ENCODE results near the gene CTCF.

CTCF gene

DNA sequence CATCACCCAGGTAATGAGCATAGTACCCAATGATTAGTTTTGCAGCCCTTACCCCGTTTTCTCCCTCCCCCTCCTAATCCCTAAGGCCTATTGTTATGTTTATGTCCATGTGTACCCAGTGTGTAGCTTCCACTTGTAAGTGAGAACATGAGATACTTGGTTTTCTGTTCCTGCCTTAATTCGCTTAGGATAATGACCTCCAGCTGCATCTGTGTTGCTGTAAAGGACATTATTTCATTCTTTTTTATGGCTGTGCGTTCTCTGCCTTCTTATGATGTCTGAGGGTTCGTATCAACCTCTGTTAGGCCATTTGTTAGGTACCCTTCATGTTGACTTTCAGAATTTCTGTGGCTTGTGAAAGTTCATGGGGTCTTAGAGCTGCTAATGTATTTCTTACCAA lies 31.0 kb downstream of the CTCF start:
- TF ChIP-seq NFIC (IDR thresholded peaks at IDR 0.05) (no peak), TEAD4 (IDR thresholded peaks at IDR 0.05) (no peak), EP300 (IDR thresholded peaks at IDR 0.05; ENCODE audit: borderline replicate concordance) (no peak), EGR1 (IDR thresholded peaks at IDR 0.05) (no peak), TAF1 (IDR thresholded peaks at IDR 0.05; ENCODE audit: low read depth) (no peak), CREB1 (IDR thresholded peaks at IDR 0.05; ENCODE audit: low read depth) (no peak)
- TF ChIP-seq, protein P1, sequence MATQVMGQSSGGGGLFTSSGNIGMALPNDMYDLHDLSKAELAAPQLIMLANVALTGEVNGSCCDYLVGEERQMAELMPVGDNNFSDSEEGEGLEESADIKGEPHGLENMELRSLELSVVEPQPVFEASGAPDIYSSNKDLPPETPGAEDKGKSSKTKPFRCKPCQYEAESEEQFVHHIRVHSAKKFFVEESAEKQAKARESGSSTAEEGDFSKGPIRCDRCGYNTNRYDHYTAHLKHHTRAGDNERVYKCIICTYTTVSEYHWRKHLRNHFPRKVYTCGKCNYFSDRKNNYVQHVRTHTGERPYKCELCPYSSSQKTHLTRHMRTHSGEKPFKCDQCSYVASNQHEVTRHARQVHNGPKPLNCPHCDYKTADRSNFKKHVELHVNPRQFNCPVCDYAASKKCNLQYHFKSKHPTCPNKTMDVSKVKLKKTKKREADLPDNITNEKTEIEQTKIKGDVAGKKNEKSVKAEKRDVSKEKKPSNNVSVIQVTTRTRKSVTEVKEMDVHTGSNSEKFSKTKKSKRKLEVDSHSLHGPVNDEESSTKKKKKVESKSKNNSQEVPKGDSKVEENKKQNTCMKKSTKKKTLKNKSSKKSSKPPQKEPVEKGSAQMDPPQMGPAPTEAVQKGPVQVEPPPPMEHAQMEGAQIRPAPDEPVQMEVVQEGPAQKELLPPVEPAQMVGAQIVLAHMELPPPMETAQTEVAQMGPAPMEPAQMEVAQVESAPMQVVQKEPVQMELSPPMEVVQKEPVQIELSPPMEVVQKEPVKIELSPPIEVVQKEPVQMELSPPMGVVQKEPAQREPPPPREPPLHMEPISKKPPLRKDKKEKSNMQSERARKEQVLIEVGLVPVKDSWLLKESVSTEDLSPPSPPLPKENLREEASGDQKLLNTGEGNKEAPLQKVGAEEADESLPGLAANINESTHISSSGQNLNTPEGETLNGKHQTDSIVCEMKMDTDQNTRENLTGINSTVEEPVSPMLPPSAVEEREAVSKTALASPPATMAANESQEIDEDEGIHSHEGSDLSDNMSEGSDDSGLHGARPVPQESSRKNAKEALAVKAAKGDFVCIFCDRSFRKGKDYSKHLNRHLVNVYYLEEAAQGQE (IDR thresholded peaks at IDR 0.05; ENCODE audit: low read depth) = no peak
- TF ChIP-seq, protein P2, sequence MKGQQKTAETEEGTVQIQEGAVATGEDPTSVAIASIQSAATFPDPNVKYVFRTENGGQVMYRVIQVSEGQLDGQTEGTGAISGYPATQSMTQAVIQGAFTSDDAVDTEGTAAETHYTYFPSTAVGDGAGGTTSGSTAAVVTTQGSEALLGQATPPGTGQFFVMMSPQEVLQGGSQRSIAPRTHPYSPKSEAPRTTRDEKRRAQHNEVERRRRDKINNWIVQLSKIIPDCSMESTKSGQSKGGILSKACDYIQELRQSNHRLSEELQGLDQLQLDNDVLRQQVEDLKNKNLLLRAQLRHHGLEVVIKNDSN (IDR thresholded peaks at IDR 0.05) = no peak
- TF ChIP-seq, protein P3, sequence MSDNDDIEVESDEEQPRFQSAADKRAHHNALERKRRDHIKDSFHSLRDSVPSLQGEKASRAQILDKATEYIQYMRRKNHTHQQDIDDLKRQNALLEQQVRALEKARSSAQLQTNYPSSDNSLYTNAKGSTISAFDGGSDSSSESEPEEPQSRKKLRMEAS (IDR thresholded peaks at IDR 0.05) = no peak

DNA sequence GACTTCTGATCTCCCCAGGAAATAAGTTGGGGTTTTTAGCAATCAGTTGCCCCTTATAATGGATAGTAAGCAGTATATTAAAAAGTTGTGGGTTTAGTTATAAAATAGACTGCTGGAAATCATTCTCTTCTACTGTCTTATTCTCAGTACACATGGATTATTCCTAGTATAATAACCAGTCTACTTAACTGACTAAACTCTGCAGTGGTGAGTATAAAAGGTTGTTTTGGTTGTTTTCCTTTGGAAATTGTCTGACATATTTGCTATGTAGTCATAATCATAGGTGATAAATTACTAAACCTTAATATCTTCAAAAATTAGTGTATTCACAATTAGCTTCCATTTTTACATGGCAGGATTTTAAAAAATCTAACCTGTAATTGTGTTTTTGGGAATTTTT lies 31.4 kb downstream of the CTCF start:
- TF ChIP-seq TAF1 (IDR thresholded peaks at IDR 0.05; ENCODE audit: low read depth) (no peak), EGR1 (IDR thresholded peaks at IDR 0.05) (no peak)

DNA sequence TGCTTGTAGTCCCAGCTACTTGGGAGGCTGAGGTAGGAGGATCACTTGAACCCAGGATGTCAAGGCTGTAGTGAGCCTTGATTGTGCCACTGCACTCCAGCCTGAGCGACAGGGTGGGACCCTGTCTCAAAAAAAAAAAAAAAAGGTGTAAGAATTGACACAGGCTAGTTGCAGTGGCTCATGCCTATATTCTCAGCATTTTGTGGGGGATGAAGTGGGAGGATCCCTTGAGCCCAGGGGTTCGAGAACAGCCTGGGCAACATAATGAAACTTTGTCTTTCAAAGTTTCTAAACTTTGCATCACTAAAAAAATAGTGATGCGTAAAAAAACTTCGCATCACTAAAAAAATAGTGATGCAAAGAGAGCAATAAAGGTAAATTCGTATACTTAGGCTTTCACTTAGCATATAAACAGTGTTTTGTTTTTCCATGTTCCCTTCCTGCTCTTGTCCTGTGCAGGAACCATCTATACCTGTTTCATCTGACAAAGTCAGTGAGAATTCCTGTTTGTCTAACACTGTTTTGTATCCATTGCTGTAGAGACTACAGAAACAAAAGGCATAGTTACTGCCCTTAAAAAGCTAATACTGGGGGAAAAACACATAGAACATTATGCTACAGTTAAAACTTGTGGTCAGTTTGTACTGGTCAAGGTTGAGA lies 32.1 kb downstream of the CTCF start:
- TF ChIP-seq, protein P1 (IDR thresholded peaks at IDR 0.05; ENCODE audit: low read depth) = no peak
- TF ChIP-seq ZBTB7A (IDR thresholded peaks at IDR 0.05; ENCODE audit: low read depth) (no peak), TCF12 (IDR thresholded peaks at IDR 0.05; ENCODE audit: low read depth) (no peak), CREB1 (IDR thresholded peaks at IDR 0.05; ENCODE audit: low read depth) (no peak)

DNA sequence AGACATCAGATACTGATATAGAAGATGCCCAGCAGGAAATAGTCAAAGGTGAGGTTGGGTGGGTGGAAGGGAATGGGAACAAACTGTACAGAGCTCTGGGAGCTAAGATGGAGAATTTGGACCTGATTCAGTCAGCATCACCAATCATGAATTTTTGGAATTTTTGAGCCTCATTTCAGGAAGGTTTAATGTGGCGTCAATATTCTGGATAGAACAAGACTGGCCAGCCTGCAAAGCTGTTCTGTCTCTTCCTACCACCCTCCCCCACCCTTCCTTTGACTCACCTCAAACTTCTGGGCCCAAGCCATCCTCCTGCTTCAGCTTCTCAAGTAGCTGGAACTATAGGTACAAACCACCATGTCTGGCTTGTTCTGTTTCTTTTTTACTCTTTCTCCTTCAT lies 32.6 kb downstream of the CTCF start:
- TF ChIP-seq ZBTB7A (IDR thresholded peaks at IDR 0.05; ENCODE audit: low read depth) (no peak), TCF12 (IDR thresholded peaks at IDR 0.05; ENCODE audit: low read depth) (no peak), RAD21 (IDR thresholded peaks at IDR 0.05; ENCODE audit: low read depth) (no peak), CEBPB (IDR thresholded peaks at IDR 0.05) (no peak), NFIC (IDR thresholded peaks at IDR 0.05) (no peak)
- TF ChIP-seq, protein P1 (IDR thresholded peaks at IDR 0.05; ENCODE audit: low read depth) = no peak

DNA sequence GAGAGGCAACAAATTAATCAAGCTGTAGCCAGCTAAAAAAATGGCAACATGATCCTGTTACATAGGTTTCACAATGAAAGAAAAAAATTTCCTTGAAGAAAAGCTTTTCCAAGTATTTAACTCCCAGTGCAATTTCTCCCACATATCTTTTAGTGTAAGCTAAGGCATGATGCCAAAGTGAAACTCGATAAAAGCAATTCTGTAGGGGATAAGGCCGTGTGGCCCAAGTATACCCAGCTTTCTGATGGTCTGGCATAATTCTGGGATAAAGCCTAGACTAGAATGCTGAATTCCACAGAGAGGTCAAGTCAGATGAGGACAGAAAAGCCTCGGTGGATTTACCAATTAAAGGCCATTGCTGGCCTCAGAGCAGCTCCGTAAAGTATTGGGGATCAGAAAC lies 36.2 kb downstream of the CTCF start:
- no peak for TF ChIP-seq ZBTB7A (IDR thresholded peaks at IDR 0.05; ENCODE audit: low read depth)
- TF ChIP-seq TEAD4 (IDR thresholded peaks at IDR 0.05) = no peak
- TF ChIP-seq NFIC (IDR thresholded peaks at IDR 0.05) = no peak
- TF ChIP-seq FOXM1 (IDR thresholded peaks at IDR 0.05; ENCODE audit: borderline replicate concordance, low read depth) = no peak
- no peak for TF ChIP-seq TAF1 (IDR thresholded peaks at IDR 0.05; ENCODE audit: low read depth)
- TF ChIP-seq TCF12 (IDR thresholded peaks at IDR 0.05; ENCODE audit: low read depth) = no peak
- no peak for TF ChIP-seq CEBPB (IDR thresholded peaks at IDR 0.05)
- TF ChIP-seq EP300 (IDR thresholded peaks at IDR 0.05; ENCODE audit: borderline replicate concordance) = no peak
- TF ChIP-seq, protein P3 (IDR thresholded peaks at IDR 0.05) = no peak
- no peak for TF ChIP-seq RAD21 (IDR thresholded peaks at IDR 0.05; ENCODE audit: low read depth)

DNA sequence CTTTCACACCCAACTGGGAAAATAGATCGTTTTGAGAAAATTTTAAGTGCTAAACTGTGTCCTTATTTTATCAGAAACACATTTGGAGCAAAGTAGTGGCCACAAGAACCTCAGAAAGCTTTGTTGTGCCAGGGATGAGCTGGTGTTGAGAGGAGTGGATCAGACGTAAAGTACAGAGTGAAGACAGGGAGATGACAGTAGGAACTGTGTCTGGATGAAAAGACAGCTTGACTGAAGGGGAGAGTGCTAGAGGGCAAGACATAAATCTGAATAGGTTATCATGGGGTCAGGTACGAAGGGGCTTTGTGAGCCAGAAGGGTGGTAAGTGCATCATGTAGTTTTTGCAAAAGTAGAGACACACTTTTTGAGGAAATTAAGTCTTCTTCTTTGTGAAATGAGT lies 43.3 kb downstream of the CTCF start:
- no peak for TF ChIP-seq TEAD4 (IDR thresholded peaks at IDR 0.05)
- TF ChIP-seq CREB1 (IDR thresholded peaks at IDR 0.05; ENCODE audit: low read depth) = no peak
- TF ChIP-seq EP300 (IDR thresholded peaks at IDR 0.05; ENCODE audit: borderline replicate concordance) = no peak
- no peak for TF ChIP-seq CEBPB (IDR thresholded peaks at IDR 0.05)
- TF ChIP-seq, protein P2 (IDR thresholded peaks at IDR 0.05) = no peak
- TF ChIP-seq, protein P1 (IDR thresholded peaks at IDR 0.05; ENCODE audit: low read depth) = no peak
- no peak for TF ChIP-seq FOXM1 (IDR thresholded peaks at IDR 0.05; ENCODE audit: borderline replicate concordance, low read depth)
- TF ChIP-seq TAF1 (IDR thresholded peaks at IDR 0.05; ENCODE audit: low read depth) = no peak

Data from Ishikawa (cell line).